Liver (tissue), 9 donors: ENCODE data around the gene HPN. TPM values are rescaled to one million over a fixed set of nuclear protein-coding genes. Genes with fewer than 3 reads are reported as not detected.

ENCODE experiments used
- DNase-seq: peaks from one replicate; pipeline ENCODE4 v3.0.0-alpha.2; 2017; ENCODE audit warnings: low spot score
- H3K27ac ChIP-seq, 2 donors: one replicate each; pipeline ENCODE4 v1.7.0; 2013; ENCODE audit warnings: inconsistent platforms in 2 of 2, low read length in 2 of 2, control low read depth in 1 of 2, low read depth in 1 of 2, mild to moderate bottlenecking in 1 of 2
- H3K27me3 ChIP-seq, 4 donors: one replicate each; pipeline versions ENCODE4 v1.6.1 to v1.7.0; 2013; ENCODE audit warnings: low read length in 3 of 4, inconsistent platforms in 1 of 4, mild to moderate bottlenecking in 1 of 4, moderate library complexity in 1 of 4; ENCODE audit not compliant: control insufficient read depth in 4 of 4, insufficient read depth in 4 of 4
- H3K36me3 ChIP-seq, 4 donors: one replicate each; pipeline versions ENCODE4 v1.6.1 to v1.7.0; 2013; ENCODE audit warnings: low read length in 3 of 4, mild to moderate bottlenecking in 3 of 4, low read depth in 1 of 4, moderate library complexity in 1 of 4; ENCODE audit not compliant: control insufficient read depth in 4 of 4, insufficient read depth in 3 of 4
- H3K4me1 ChIP-seq, 4 donors: one replicate each; pipeline versions ENCODE4 v1.6.1 to v1.7.0; 2013; ENCODE audit warnings: low read length in 3 of 4, mild to moderate bottlenecking in 3 of 4, moderate library complexity in 1 of 4; ENCODE audit not compliant: control insufficient read depth in 4 of 4, insufficient read depth in 4 of 4
- H3K4me3 ChIP-seq, 3 donors: one replicate each; pipeline versions ENCODE4 v1.6.1 to v1.7.0; 2013; ENCODE audit warnings: low read length in 3 of 3, control low read depth in 1 of 3, low read depth in 1 of 3, mild to moderate bottlenecking in 1 of 3
- H3K9ac ChIP-seq, 2 donors: one replicate each; pipeline ENCODE4 v1.7.0; 2013; ENCODE audit warnings: low read length in 2 of 2, mild to moderate bottlenecking in 2 of 2, moderate library complexity in 2 of 2, control low read depth in 1 of 2, low read depth in 1 of 2
- H3K9me3 ChIP-seq, 4 donors: one replicate each; pipeline versions ENCODE4 v1.6.1 to v1.7.0; 2013; ENCODE audit warnings: low read length in 3 of 4; ENCODE audit not compliant: control insufficient read depth in 4 of 4
- ATF3 ChIP-seq: IDR thresholded peaks from 2 replicates; pipeline ENCODE4 v1.6.1; 2016; ENCODE audit warnings: antibody characterized with exemption
- EGR1 ChIP-seq, 2 donors: IDR thresholded peaks; 2 replicates each; pipeline ENCODE4 v1.6.1; 2016 to 2018; ENCODE audit warnings: antibody characterized with exemption in 2 of 2, low read depth in 2 of 2
- FOXA1 ChIP-seq: IDR thresholded peaks from 2 replicates; pipeline ENCODE4 v1.6.1; 2016; ENCODE audit warnings: antibody characterized with exemption
- FOXA2 ChIP-seq: IDR thresholded peaks from 2 replicates; pipeline ENCODE4 v1.6.1; 2016; ENCODE audit warnings: antibody characterized with exemption
- GABPA ChIP-seq, 2 donors: IDR thresholded peaks in 1 of 2; conservative IDR thresholded peaks in 1 of 2; 2 replicates each; pipeline ENCODE4 v1.6.1; 2016; ENCODE audit warnings: antibody characterized with exemption in 2 of 2, mild to moderate bottlenecking in 1 of 2, moderate library complexity in 1 of 2
- HNF4A ChIP-seq, 2 donors: conservative IDR thresholded peaks; 2 replicates each; pipeline ENCODE4 v1.6.1; 2016; ENCODE audit warnings: antibody characterized with exemption in 2 of 2, mild to moderate bottlenecking in 2 of 2
- HNF4G ChIP-seq: IDR thresholded peaks from 2 replicates; pipeline ENCODE4 v1.6.1; 2016; ENCODE audit warnings: antibody characterized with exemption
- JUND ChIP-seq, 2 donors: IDR thresholded peaks; 2 replicates each; pipeline ENCODE4 v1.6.1; 2016; ENCODE audit warnings: antibody characterized with exemption in 2 of 2
- NR2F2 ChIP-seq: IDR thresholded peaks from 2 replicates; pipeline ENCODE4 v1.6.1; 2016; ENCODE audit warnings: antibody characterized with exemption
- RAD21 ChIP-seq, 2 donors: IDR thresholded peaks; 2 replicates each; pipeline ENCODE4 v1.6.1; 2016; ENCODE audit warnings: antibody characterized with exemption in 2 of 2, mild to moderate bottlenecking in 2 of 2
- REST ChIP-seq: IDR thresholded peaks from 2 replicates; pipeline ENCODE4 v1.6.1; 2016; ENCODE audit warnings: antibody characterized with exemption, mild to moderate bottlenecking
- RXRA ChIP-seq, 2 donors: IDR thresholded peaks; 2 replicates each; pipeline ENCODE4 v1.6.1; 2017 to 2018; ENCODE audit warnings: antibody characterized with exemption in 2 of 2, mild to moderate bottlenecking in 1 of 2
- SP1 ChIP-seq: IDR thresholded peaks from 2 replicates; pipeline ENCODE4 v1.6.1; 2018; ENCODE audit warnings: antibody characterized with exemption, mild to moderate bottlenecking
- TAF1 ChIP-seq: conservative IDR thresholded peaks from 2 replicates; pipeline ENCODE4 v1.6.1; 2016; ENCODE audit warnings: antibody characterized with exemption, mild to moderate bottlenecking
- YY1 ChIP-seq: IDR thresholded peaks from 2 replicates; pipeline ENCODE4 v1.6.1; 2016; ENCODE audit warnings: antibody characterized with exemption, mild to moderate bottlenecking
- ZBTB33 ChIP-seq: IDR thresholded peaks from 2 replicates; pipeline ENCODE4 v1.6.1; 2016; ENCODE audit warnings: antibody characterized with exemption
- WGBS: extraction: QIAGEN DNeasy Blood & Tissue Kit; methylation state at CpG from one replicate; pipeline ENCODE4 v1.1.7; 2013; 5-methylcytosine and 5-hydroxymethylcytosine counted together
- polyA plus RNA-seq, 2 donors: library from polyadenylated mRNA; stranded (reverse) in 1 of 2; unstranded in 1 of 2; fragments of 200-250 nt in 1 of 2; fragments of >200 nt in 1 of 2; fragmentation: Nextera tagmentation in 1 of 2; extraction: Ambion mirVana in 1 of 2; gene quantifications; one replicate each; pipeline versions ENCODE4 v1.2.1 to v1.2.3, GENCODE V29; 2013 to 2015
- total RNA-seq, 2 donors: library from RNA; depleted of rRNA; stranded (reverse); fragments of >200 nt; gene quantifications; one replicate each; pipeline ENCODE4 v1.2.3, GENCODE V29; 2014
- TF ChIP-seq, protein P1 (sequence below): IDR thresholded peaks from 2 replicates; pipeline ENCODE4 v1.6.1; 2016; ENCODE audit warnings: antibody characterized with exemption
- TF ChIP-seq, protein P2 (sequence below): fragments of 150-350 bp; IDR thresholded peaks from 2 replicates; pipeline ENCODE4 v1.5.1; 2017; ENCODE audit warnings: improper control_type of control experiment, low read depth, low read length; ENCODE audit not compliant: missing input control
- donor health status: healthy.
- donor health status: healthy.
- donor health status: healthy.
- donor health status: healthy.
- donor health status: healthy.

The HPN gene
- total and polyA plus RNA-seq, 4 donors: 130 to 535 (median 335) TPM

DNA sequence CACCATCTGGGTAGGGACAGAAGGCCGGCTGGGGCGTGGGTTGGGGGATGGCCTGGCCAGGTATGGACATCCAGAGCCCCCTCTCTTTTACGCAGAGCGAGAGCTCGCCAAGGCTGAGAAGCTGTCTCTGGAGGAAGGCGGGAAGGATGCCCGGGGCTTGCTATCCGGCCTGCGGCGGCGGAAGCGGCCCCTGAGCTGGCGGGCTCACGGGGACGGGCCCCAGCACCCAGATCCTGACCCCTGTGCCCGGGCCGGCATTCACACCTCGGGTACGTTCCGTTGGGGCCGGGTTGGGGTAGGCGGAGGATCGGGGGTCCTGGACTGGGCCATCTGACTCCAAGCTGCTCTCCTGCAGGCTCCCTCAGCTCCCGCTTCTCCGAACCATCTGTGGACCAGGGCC lies 19.9 kb upstream of the HPN start:
- 97% methylated on average over 25 of the region's 25 CpGs for WGBS
- TF ChIP-seq ZBTB33 (no peak), SP1 (no peak), FOXA2 (no peak), RAD21 (IDR thresholded peaks at IDR 0.05) (no peak), TAF1 (no peak), FOXA1 (no peak), ATF3 (no peak), EGR1 (IDR thresholded peaks at IDR 0.05; ENCODE audit: low read depth in 2 of 2) (no peak), YY1 (no peak), REST (no peak), GABPA (IDR thresholded peaks at IDR 0.05 in 1 of 2, conservative IDR thresholded peaks at IDR 0.05 in 1 of 2) (no peak), NR2F2 (no peak), HNF4A (conservative IDR thresholded peaks at IDR 0.05) (no peak), JUND (IDR thresholded peaks at IDR 0.05) (no peak), HNF4G (no peak), RXRA (IDR thresholded peaks at IDR 0.05) (no peak)
- TF ChIP-seq, protein P1, sequence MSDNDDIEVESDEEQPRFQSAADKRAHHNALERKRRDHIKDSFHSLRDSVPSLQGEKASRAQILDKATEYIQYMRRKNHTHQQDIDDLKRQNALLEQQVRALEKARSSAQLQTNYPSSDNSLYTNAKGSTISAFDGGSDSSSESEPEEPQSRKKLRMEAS: no peak
- TF ChIP-seq, protein P2, sequence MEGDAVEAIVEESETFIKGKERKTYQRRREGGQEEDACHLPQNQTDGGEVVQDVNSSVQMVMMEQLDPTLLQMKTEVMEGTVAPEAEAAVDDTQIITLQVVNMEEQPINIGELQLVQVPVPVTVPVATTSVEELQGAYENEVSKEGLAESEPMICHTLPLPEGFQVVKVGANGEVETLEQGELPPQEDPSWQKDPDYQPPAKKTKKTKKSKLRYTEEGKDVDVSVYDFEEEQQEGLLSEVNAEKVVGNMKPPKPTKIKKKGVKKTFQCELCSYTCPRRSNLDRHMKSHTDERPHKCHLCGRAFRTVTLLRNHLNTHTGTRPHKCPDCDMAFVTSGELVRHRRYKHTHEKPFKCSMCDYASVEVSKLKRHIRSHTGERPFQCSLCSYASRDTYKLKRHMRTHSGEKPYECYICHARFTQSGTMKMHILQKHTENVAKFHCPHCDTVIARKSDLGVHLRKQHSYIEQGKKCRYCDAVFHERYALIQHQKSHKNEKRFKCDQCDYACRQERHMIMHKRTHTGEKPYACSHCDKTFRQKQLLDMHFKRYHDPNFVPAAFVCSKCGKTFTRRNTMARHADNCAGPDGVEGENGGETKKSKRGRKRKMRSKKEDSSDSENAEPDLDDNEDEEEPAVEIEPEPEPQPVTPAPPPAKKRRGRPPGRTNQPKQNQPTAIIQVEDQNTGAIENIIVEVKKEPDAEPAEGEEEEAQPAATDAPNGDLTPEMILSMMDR: no peak
- Histone ChIP-seq H3K9me3 (no peaks in the 10 kb centered on the region), H3K4me1 (no peaks in the 10 kb centered on the region), H3K27ac (no peak overlapping the region), H3K36me3 (peaks cover 2 to 49% (median 8%) of the 10 kb centered on the region in 4 donors), H3K27me3 (no peaks in the 10 kb centered on the region), H3K4me3 (no peak overlapping the region), H3K9ac (no peak overlapping the region)
- no peak for DNase-seq
